ENCODE data around the gene SCARB1. TPM values are rescaled to one million over a fixed set of nuclear protein-coding genes. Genes with fewer than 3 reads are reported as not detected.

The SCARB1 gene
- total and polyA plus RNA-seq, 2 of the 13 experiments (the other 11 are each of a cell fraction or from before 2014, with no cell fraction given) = 63.4 to 160 TPM

DNA sequence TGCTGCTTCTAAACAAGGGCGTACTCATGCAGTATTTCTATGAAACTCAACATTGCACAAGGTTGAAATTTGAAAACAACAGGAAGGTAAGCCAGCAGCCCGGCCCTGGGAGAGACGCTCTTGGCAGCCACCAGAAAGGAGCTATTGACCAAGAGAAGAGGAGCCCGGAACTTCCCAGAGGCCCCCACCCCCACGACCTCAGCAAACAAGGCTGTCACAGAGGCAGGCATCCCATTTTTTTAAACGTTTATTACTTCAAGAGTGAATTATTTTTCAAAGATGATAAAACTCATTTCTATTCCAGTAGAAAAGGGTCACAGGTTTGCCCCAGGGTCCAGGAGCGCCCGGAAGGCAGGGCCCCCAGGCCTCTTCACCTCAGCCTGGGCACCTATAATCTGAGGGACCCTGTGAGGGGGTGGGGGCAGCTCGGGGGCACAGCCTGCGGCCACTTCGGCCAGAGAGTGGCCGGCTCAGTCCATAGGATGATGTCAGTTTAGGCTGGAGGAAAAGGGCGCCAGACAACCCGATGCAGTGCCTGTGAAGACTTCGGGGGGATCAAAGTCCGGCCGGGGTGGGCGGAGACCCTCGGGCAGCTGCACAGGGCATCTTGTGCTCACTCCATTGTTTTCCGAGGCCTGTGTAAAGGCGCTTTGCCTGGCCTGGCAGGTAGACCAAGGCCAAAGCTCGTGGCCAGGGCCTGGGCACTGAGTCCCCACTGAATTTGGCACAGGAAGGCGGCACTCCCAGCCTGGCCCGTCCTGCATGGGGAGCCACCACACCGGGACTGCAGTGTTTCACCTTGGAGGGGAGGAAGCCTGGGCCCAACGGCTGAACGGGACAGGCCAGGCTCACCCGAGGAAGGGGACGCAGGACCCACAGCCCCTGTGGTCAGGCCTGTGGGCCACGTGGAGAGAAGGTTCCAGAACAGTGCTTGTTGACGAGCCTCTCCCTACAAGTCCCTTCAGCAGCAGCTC, 86.0 kb downstream of the SCARB1 start (continued):
- TF ChIP-seq, protein P1, sequence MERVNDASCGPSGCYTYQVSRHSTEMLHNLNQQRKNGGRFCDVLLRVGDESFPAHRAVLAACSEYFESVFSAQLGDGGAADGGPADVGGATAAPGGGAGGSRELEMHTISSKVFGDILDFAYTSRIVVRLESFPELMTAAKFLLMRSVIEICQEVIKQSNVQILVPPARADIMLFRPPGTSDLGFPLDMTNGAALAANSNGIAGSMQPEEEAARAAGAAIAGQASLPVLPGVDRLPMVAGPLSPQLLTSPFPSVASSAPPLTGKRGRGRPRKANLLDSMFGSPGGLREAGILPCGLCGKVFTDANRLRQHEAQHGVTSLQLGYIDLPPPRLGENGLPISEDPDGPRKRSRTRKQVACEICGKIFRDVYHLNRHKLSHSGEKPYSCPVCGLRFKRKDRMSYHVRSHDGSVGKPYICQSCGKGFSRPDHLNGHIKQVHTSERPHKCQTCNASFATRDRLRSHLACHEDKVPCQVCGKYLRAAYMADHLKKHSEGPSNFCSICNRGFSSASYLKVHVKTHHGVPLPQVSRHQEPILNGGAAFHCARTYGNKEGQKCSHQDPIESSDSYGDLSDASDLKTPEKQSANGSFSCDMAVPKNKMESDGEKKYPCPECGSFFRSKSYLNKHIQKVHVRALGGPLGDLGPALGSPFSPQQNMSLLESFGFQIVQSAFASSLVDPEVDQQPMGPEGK (CRISPR knock-in tag; IDR thresholded peaks at IDR 0.05) = peak; percentile 36; the same call in 1 of the 2 replicates
- TF ChIP-seq, protein P2, sequence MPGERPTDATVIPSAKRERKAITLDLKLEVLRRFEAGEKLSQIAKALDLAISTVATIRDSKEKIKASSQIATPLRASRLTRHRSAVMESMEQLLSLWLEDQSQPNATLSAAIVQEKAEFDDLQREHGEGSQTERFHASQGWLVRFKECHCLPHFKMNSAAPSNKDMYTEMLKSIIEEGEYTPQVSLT (CRISPR knock-in tag; IDR thresholded peaks at IDR 0.05; ENCODE audit: borderline replicate concordance, low read depth) = no peak
- no peak for TF ChIP-seq ZNF446 (CRISPR knock-in tag; IDR thresholded peaks at IDR 0.05)
- peak; percentile 96 for TF ChIP-seq ZBTB7B (CRISPR knock-in tag; IDR thresholded peaks at IDR 0.05)
- TF ChIP-seq FOXA3 (CRISPR knock-in tag; IDR thresholded peaks at IDR 0.05) = peak; percentile 48; the same call in 1 of the 2 replicates
- peak; percentile 81; the same call in 1 of the 2 replicates for TF ChIP-seq CHCHD3 (CRISPR knock-in tag; IDR thresholded peaks at IDR 0.05)
- TF ChIP-seq, protein P3, sequence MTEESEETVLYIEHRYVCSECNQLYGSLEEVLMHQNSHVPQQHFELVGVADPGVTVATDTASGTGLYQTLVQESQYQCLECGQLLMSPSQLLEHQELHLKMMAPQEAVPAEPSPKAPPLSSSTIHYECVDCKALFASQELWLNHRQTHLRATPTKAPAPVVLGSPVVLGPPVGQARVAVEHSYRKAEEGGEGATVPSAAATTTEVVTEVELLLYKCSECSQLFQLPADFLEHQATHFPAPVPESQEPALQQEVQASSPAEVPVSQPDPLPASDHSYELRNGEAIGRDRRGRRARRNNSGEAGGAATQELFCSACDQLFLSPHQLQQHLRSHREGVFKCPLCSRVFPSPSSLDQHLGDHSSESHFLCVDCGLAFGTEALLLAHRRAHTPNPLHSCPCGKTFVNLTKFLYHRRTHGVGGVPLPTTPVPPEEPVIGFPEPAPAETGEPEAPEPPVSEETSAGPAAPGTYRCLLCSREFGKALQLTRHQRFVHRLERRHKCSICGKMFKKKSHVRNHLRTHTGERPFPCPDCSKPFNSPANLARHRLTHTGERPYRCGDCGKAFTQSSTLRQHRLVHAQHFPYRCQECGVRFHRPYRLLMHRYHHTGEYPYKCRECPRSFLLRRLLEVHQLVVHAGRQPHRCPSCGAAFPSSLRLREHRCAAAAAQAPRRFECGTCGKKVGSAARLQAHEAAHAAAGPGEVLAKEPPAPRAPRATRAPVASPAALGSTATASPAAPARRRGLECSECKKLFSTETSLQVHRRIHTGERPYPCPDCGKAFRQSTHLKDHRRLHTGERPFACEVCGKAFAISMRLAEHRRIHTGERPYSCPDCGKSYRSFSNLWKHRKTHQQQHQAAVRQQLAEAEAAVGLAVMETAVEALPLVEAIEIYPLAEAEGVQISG (CRISPR knock-in tag; IDR thresholded peaks at IDR 0.05) = peak; percentile 19
- TF ChIP-seq, protein P4, sequence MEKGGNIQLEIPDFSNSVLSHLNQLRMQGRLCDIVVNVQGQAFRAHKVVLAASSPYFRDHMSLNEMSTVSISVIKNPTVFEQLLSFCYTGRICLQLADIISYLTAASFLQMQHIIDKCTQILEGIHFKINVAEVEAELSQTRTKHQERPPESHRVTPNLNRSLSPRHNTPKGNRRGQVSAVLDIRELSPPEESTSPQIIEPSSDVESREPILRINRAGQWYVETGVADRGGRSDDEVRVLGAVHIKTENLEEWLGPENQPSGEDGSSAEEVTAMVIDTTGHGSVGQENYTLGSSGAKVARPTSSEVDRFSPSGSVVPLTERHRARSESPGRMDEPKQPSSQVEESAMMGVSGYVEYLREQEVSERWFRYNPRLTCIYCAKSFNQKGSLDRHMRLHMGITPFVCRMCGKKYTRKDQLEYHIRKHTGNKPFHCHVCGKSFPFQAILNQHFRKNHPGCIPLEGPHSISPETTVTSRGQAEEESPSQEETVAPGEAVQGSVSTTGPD (CRISPR knock-in tag; IDR thresholded peaks at IDR 0.05) = peak; percentile 30; the same call in 1 of the 2 replicates
- peak; percentile 87 for TF ChIP-seq PHF21A (CRISPR knock-in tag; IDR thresholded peaks at IDR 0.05)
- TF ChIP-seq, protein P5, sequence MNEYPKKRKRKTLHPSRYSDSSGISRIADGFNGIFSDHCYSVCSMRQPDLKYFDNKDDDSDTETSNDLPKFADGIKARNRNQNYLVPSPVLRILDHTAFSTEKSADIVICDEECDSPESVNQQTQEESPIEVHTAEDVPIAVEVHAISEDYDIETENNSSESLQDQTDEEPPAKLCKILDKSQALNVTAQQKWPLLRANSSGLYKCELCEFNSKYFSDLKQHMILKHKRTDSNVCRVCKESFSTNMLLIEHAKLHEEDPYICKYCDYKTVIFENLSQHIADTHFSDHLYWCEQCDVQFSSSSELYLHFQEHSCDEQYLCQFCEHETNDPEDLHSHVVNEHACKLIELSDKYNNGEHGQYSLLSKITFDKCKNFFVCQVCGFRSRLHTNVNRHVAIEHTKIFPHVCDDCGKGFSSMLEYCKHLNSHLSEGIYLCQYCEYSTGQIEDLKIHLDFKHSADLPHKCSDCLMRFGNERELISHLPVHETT (CRISPR knock-in tag; conservative IDR thresholded peaks at IDR 0.05) = no peak
- TF ChIP-seq, protein P6, sequence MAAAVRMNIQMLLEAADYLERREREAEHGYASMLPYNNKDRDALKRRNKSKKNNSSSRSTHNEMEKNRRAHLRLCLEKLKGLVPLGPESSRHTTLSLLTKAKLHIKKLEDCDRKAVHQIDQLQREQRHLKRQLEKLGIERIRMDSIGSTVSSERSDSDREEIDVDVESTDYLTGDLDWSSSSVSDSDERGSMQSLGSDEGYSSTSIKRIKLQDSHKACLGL (CRISPR knock-in tag; IDR thresholded peaks at IDR 0.05) = peak; percentile 39; the same call in 1 of the 2 replicates
- TF ChIP-seq ZNF614 (CRISPR knock-in tag; IDR thresholded peaks at IDR 0.05; ENCODE audit: borderline replicate concordance) = peak; percentile 47; the same call in 1 of the 2 replicates
- TF ChIP-seq CCDC6 (CRISPR knock-in tag; IDR thresholded peaks at IDR 0.05) = peak; percentile 76
- no peak for TF ChIP-seq POLR2AphosphoS2 (IDR thresholded peaks at IDR 0.05; ENCODE audit: low read depth, low read length)
- TF ChIP-seq SRY (CRISPR knock-in tag; IDR thresholded peaks at IDR 0.05) = peak; percentile 63; the same call in 1 of the 2 replicates
- peak; percentile 37; the same call in 1 of the 2 replicates for TF ChIP-seq TBX2 (CRISPR knock-in tag; IDR thresholded peaks at IDR 0.05; ENCODE audit: borderline replicate concordance)
- TF ChIP-seq ZNF510 (CRISPR knock-in tag; IDR thresholded peaks at IDR 0.05; ENCODE audit: low read depth) = 0 out of 2 replicates have a peak, but pooled peaks have one; percentile 50
